H9 (cell line): ENCODE data around the gene CCDC192. TPM values are rescaled to one million over a fixed set of nuclear protein-coding genes. Genes with fewer than 3 reads are reported as not detected.

ENCODE experiments used
- DNase-seq: peaks from one replicate; pipeline ENCODE4 v3.0.0-alpha.2; 2017
- H2AFZ ChIP-seq: one replicate; pipeline ENCODE4 v1.6.1; 2013; ENCODE audit warnings: mild to moderate bottlenecking, low read length, control low read depth, moderate library complexity
- H2AK5ac ChIP-seq: 2 replicates; pipeline ENCODE4 v1.6.1; 2013; ENCODE audit warnings: low read length, control low read depth, mixed read lengths; ENCODE audit not compliant: insufficient read length
- H2BK120ac ChIP-seq: one replicate; pipeline ENCODE4 v1.6.1; 2013; ENCODE audit warnings: low read depth, mild to moderate bottlenecking, low read length, control low read depth, inconsistent platforms; ENCODE audit not compliant: poor library complexity, severe bottlenecking
- H2BK12ac ChIP-seq: 2 replicates; pipeline ENCODE4 v1.6.1; 2013; ENCODE audit warnings: low read length, control low read depth, mixed read lengths, low read depth; ENCODE audit not compliant: insufficient read length
- H2BK15ac ChIP-seq: 2 replicates; pipeline ENCODE4 v1.6.1; 2013; ENCODE audit warnings: low read depth, low read length, control low read depth
- H2BK20ac ChIP-seq: one replicate; pipeline ENCODE4 v1.6.1; 2013; ENCODE audit warnings: low read depth, mild to moderate bottlenecking, low read length, control low read depth, inconsistent platforms; ENCODE audit not compliant: poor library complexity, severe bottlenecking
- H2BK5ac ChIP-seq: 2 replicates; pipeline ENCODE4 v1.6.1; 2013; ENCODE audit warnings: low read length, control low read depth, mixed read lengths; ENCODE audit not compliant: insufficient read length
- H3K14ac ChIP-seq: 2 replicates; pipeline ENCODE4 v1.6.1; 2013; ENCODE audit warnings: low read length, control low read depth; ENCODE audit not compliant: insufficient read depth
- H3K18ac ChIP-seq: 2 replicates; pipeline ENCODE4 v1.6.1; 2013; ENCODE audit warnings: low read depth, mild to moderate bottlenecking, mixed read lengths, low read length, control low read depth; ENCODE audit not compliant: insufficient read length
- H3K23ac ChIP-seq: 2 replicates; pipeline ENCODE4 v1.6.1; 2013; ENCODE audit warnings: low read length, control low read depth, mixed read lengths, low read depth; ENCODE audit not compliant: insufficient read length
- H3K23me2 ChIP-seq: 2 replicates; pipeline ENCODE4 v1.6.1; 2013; ENCODE audit warnings: low read depth, mild to moderate bottlenecking, mixed read lengths, low read length, control low read depth; ENCODE audit not compliant: insufficient read length, poor library complexity, severe bottlenecking
- H3K27ac ChIP-seq: 2 replicates; pipeline ENCODE4 v1.5.1; 2013; ENCODE audit warnings: low read length, control low read depth, mixed read lengths, low read depth; ENCODE audit not compliant: insufficient read length
- H3K27me3 ChIP-seq: 2 replicates; pipeline ENCODE4 v1.6.1; 2013; ENCODE audit warnings: low read length, control low read depth, inconsistent platforms; ENCODE audit not compliant: insufficient read depth
- H3K4ac ChIP-seq: 2 replicates; pipeline ENCODE4 v1.6.1; 2013; ENCODE audit warnings: low read depth, mild to moderate bottlenecking, control low read depth, inconsistent platforms, low read length, moderate library complexity
- H3K4me1 ChIP-seq: 2 replicates; pipeline ENCODE4 v1.6.1; 2013; ENCODE audit warnings: low read length, control low read depth, inconsistent platforms; ENCODE audit not compliant: insufficient read depth
- H3K4me2 ChIP-seq: 2 replicates; pipeline ENCODE4 v1.6.1; 2013; ENCODE audit warnings: low read length, control low read depth, mixed read lengths; ENCODE audit not compliant: insufficient read length, insufficient read depth
- H3K56ac ChIP-seq: 2 replicates; pipeline ENCODE4 v1.6.1; 2013; ENCODE audit warnings: low read depth, mild to moderate bottlenecking, mixed read lengths, low read length, control low read depth; ENCODE audit not compliant: insufficient read length
- H3K79me1 ChIP-seq: 2 replicates; pipeline ENCODE4 v1.6.1; 2013; ENCODE audit warnings: low read depth, mild to moderate bottlenecking, moderate library complexity, low read length, control low read depth, inconsistent platforms; ENCODE audit not compliant: insufficient read depth, poor library complexity, severe bottlenecking
- H3K79me2 ChIP-seq: 2 replicates; pipeline ENCODE4 v1.6.1; 2013; ENCODE audit warnings: low read length, control low read depth, inconsistent platforms; ENCODE audit not compliant: insufficient read depth
- H3K9ac ChIP-seq: 2 replicates; pipeline ENCODE4 v1.6.1; 2013; ENCODE audit warnings: low read length, control low read depth, mixed read lengths; ENCODE audit not compliant: insufficient read length; ENCODE audit errors: extremely low read depth
- H3K9me3 ChIP-seq: one replicate; pipeline ENCODE4 v1.6.1; 2013; ENCODE audit warnings: low read depth, low read length, inconsistent platforms; ENCODE audit not compliant: control insufficient read depth
- H3T11ph ChIP-seq: one replicate; pipeline ENCODE4 v1.6.1; 2013; ENCODE audit warnings: mild to moderate bottlenecking, low read length, control low read depth, inconsistent platforms
- H4K20me1 ChIP-seq: one replicate; pipeline ENCODE4 v1.6.1; 2013; ENCODE audit not compliant: control insufficient read depth, insufficient read length, insufficient read depth
- H4K5ac ChIP-seq: 2 replicates; pipeline ENCODE4 v1.6.1; 2013; ENCODE audit warnings: low read depth, mild to moderate bottlenecking, mixed read lengths, low read length, control low read depth; ENCODE audit not compliant: insufficient read length
- H4K8ac ChIP-seq: replicated peaks from 2 replicates; pipeline ENCODE4 v1.6.1; 2013; ENCODE audit warnings: low read length, control low read depth, mixed read lengths, low read depth; ENCODE audit not compliant: insufficient read length
- H4K91ac ChIP-seq: 2 replicates; pipeline ENCODE4 v1.6.1; 2013; ENCODE audit warnings: low read depth, mild to moderate bottlenecking, moderate library complexity, mixed read lengths, low read length, control low read depth; ENCODE audit not compliant: insufficient read length
- H3K27ac Mint-ChIP-seq, 3 experiments: 2 replicates in 2 of 3; 3 replicates in 1 of 3; pipeline ENCODE4 v1.8.0; 2020 to 2021; ENCODE audit warnings: mixed read lengths in 3 of 3, mild to moderate bottlenecking in 1 of 3, moderate library complexity in 1 of 3
- H3K27me3 Mint-ChIP-seq: 2 replicates; pipeline ENCODE4 v1.8.0; 2021; ENCODE audit warnings: low read depth, mild to moderate bottlenecking, moderate library complexity, mixed read lengths
- H3K36me3 Mint-ChIP-seq, 3 experiments: 2 replicates in 2 of 3; 3 replicates in 1 of 3; pipeline ENCODE4 v1.8.0; 2020 to 2021; ENCODE audit warnings: low read depth in 3 of 3, mixed read lengths in 3 of 3; ENCODE audit not compliant: insufficient read depth in 1 of 3
- H3K4me1 Mint-ChIP-seq, 2 experiments: 2 replicates each; pipeline ENCODE4 v1.8.0; 2020; ENCODE audit warnings: mixed read lengths in 2 of 2
- H3K4me3 Mint-ChIP-seq, 2 experiments: 2 replicates in 1 of 2; 3 replicates in 1 of 2; pipeline ENCODE4 v1.8.0; 2020 to 2021; ENCODE audit warnings: mild to moderate bottlenecking in 2 of 2, mixed read lengths in 2 of 2, moderate library complexity in 1 of 2
- H3K9me3 Mint-ChIP-seq, 2 experiments: 2 replicates in 1 of 2; 3 replicates in 1 of 2; pipeline ENCODE4 v1.8.0; 2020; ENCODE audit warnings: mild to moderate bottlenecking in 2 of 2, mixed read lengths in 2 of 2, moderate library complexity in 1 of 2
- CTCF ChIP-seq: fragments of 200-600 bp; sonication (generic); conservative IDR thresholded peaks from 3 replicates; pipeline ENCODE4 v1.8.0; 2021; ENCODE audit warnings: antibody characterized with exemption, mild to moderate bottlenecking
- WGBS: extraction: QIAGEN DNeasy Blood & Tissue Kit; methylation state at CpG from one replicate; pipeline ENCODE4 v1.1.7; 2013; ENCODE audit warnings: missing lambda C conversion rate, low lambda C conversion rate, mixed read lengths; ENCODE audit not compliant: insufficient read length; ENCODE audit errors: extremely low coverage; 5-methylcytosine and 5-hydroxymethylcytosine counted together
- total RNA-seq: library from RNA; stranded (reverse); gene quantifications from 2 replicates; pipeline ENCODE4 v1.2.1, GENCODE V29; 2021

The CCDC192 gene
- total RNA-seq, 1 experiment from 2014 or later = not detected

- Histone ChIP-seq H3K9ac (no peak overlapping the region), H4K91ac (no peak overlapping the region), H3K4me2 (no peak overlapping the region), H3K4me1 (no peaks in the 10 kb centered on the region), H2BK120ac (no peak overlapping the region), H3K18ac (no peak overlapping the region), H3K23ac (no peak overlapping the region), H3K9me3 (peaks cover 5% of the 10 kb centered on the region), H2BK15ac (no peak overlapping the region), H4K5ac (no peak overlapping the region), H3K79me1 (no peaks in the 10 kb centered on the region), H3K56ac (no peak overlapping the region), H3K79me2 (no peaks in the 10 kb centered on the region), H2BK5ac (no peak overlapping the region), H3K23me2 (no peaks in the 10 kb centered on the region), H4K20me1 (no peaks in the 10 kb centered on the region), H2BK20ac (no peak overlapping the region), H4K8ac (no peak overlapping the region), H2BK12ac (no peak overlapping the region), H3K14ac (no peak overlapping the region), H2AK5ac (no peak overlapping the region), H3K27ac (no peak overlapping the region), H3K27me3 (no peaks in the 10 kb centered on the region), H3T11ph (no peak overlapping the region), H2AFZ (no peak overlapping the region), H3K4ac (no peak overlapping the region)
- Mint-ChIP-seq H3K4me1 (no peaks in the 10 kb centered on the region), H3K36me3 (peaks cover 8 to 15% (median 13%) of the 10 kb centered on the region in 3 experiments; a peak in 6 of 7 replicates), H3K9me3 (peaks cover 16 to 22% of the 10 kb centered on the region in 2 experiments), H3K27ac (no peak overlapping the region), H3K4me3 (no peak overlapping the region), H3K27me3 (no peaks in the 10 kb centered on the region)
- no peak for DNase-seq
- TF ChIP-seq CTCF = no peak
- WGBS = no CpG with 5 or more reads among the region's 2 CpGs
These were observed 20.4 kb downstream of the CCDC192 start for GRCh38 chr5:127723571-127723970.
